Islet precursor cell (in vitro differentiated cells): ENCODE measurements around the gene AP4S1.
"Not testable (repeated sequence)": the region's sequence is repeated elsewhere in the genome, so short reads cannot be mapped to it uniquely, and the experiment has no call there.

Experiments used
- DNase-seq: peaks from one replicate; pipeline ENCODE4 v3.0.0-alpha.2; 2018

The AP4S1 gene, protein sequence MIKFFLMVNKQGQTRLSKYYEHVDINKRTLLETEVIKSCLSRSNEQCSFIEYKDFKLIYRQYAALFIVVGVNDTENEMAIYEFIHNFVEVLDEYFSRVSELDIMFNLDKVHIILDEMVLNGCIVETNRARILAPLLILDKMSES

DNA sequence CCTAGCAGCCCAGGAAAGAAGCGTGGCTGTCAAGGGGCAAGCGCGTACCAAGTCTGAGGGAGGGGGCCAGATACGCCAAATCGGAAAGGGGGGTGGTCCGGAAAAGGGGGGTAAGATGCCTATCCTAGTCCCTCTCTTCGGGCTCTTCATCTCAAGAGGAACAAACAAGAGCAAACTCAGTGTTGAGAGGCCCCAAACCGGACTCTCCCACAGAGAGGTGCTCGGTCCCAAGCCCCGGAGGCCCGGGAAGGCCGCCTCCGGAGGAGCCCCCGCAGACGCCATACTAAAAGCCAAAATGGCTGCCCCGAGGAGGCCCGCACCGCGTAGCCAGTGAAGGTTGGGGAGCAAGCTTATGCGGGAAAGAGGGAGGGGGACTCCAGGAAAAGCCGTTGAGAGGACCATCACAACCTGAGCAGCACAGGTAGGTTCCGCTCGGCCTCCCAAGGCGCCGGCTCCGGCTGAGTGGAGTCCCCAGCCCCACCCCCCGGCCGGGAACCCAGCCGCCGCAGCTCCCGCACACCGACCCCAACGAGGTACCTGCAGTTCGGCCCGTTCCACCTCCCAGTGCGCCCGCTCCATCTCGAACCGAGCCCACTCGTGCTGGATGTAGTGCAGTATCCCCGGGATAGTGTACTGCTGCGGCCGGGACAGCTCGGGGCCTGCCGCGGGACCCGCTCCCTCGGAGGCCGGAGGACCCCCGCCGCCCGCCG is at the start of gene AP4S1:
Gene AP4S1 (plus strand): TSS at position 283 of the 710 bp plus-strand sequence. CDS start 40,548 bp downstream, outside the sequence.
- peak; percentile 69 for DNase-seq

DNA sequence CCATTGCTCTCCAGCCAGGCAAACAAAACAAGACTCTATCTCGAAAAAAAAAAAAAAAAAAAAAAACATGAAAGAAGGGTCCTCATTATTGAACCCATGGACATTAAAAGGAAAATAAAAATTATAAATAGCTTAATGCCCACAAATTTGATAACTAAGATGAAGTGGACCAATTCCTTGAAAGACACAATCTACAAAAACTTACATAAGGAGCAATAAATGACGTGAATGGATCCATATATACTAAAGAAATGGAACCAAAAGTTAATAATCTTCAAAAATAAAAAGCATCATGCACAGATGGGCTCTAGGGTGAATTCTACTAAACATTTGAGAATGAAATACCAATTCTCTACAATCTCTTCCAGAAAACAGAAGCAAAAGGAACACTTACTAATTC is 47.7 kb upstream of the AP4S1 start:
- DNase-seq = no peak

DNA sequence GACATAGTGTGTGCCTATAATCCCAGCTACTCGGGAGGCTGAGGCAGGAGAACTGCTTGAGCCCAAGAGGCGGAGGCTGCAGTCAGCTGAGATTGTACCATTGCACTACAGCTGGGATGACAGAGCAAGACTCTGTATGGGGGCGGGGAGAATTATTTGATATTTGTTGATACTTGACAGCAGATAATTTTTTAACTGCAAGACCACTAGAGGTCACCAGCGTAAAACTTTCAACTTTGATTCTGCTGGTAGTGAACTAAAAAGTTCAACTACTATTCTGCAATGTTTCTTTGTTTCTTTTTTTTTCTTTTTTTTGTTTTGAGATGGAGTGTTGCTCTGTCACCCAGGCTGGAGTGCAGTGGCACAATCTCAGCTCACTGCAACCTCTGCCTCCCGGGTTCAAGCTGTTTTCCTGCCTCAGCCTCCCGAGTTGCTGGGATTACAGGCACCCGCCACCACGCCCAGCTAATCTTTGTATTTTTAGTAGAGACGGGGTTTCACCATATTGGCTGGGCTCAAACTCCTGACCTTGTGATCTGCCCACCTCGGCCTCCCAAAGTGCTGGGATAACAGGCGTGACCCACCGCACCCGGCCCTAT is 45.2 kb upstream of the AP4S1 start:
- DNase-seq = not testable (repeated sequence)

DNA sequence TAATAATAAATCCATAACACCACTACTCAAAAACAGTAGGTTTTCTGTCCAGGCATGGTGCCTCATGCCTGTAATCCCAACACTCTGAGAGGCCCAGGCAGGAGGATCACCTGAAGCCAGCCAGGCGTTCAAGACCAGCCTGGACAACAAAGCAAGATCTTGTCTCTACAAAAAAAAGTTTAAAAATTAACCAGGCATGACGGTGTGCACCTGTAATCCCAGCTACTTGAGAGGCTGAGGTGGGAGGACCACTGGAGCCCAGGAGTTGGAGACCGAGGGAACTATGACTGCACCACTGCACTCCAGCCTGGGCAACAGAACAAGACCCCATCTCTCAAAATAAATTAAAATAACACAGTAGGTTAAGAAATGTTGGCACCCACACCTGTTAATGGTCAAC is 44.5 kb upstream of the AP4S1 start:
- no peak for DNase-seq

DNA sequence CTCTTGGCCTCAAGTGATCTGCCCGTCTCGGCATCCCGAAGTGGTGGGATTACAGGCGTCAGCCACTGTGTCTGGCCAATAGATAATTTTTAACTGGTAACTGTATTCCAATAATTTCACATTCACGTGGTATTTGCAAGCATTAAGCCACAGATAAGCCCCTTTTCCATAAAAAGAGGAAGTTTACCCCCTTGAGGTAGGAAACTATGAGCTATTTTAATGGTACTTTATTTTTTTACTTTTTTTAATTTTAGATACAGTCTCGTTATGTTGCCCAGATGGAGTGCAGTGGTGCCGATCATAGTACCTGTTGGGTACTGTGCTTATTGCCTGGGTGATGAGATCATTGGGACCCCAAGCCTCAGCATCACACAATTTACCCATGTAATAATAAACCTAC is 42.9 kb upstream of the AP4S1 start:
- no peak for DNase-seq

DNA sequence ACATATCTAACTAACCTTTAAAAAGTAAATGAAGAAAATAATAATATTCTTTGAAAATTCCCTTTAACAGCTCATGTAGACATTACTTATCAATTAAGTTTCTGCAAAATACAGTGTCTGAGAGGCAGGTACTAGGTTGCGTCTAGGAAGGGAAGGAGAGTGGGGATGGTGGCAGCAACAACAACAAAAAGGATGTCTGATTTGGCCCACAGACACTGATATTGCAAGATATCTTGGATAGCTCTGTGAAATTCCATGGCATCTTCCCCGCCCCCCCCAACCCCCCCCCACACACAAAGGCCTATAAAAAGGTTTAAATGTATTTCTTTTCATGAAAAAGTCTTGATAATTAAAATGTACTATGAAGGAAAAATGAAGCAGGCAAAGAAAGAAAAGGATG is 41.6 kb upstream of the AP4S1 start:
- DNase-seq = no peak

DNA sequence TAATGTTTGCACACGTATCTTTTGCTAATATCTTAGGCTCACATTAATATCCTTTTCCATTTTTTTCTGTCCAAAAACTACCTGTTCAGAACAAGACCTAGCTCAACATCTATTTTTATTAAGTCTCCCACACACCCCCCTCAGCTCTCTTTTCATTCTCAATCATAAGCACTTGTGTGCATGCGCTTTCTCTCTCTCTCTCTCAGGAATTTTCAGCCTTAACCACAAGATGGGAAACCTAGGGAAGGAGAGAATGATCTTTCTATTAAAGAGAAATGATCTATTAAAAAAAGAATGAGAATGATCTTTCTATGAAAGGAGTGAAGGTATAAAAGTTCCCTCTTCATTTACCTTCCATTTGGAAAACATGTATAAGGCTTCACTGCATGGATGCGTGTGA is 39.7 kb upstream of the AP4S1 start:
- DNase-seq = no peak

DNA sequence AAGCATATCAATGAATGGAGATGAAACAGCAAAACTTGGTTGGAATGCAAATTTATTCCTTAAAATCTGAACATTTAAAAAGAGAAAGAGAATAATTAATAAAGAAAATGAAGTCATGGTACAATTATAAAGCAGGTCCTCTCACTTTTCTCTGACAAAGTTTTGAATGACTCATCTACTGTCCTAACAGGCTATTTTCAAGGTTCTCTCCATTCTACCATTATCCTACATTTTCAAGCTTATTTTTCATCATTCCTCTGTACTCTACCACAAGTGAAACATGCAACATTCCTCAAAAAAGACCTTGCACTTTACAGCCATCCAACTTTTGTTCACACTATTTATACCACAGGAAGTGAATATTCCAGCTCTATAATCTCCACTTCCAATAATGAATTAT is 36.9 kb upstream of the AP4S1 start:
- no peak for DNase-seq

DNA sequence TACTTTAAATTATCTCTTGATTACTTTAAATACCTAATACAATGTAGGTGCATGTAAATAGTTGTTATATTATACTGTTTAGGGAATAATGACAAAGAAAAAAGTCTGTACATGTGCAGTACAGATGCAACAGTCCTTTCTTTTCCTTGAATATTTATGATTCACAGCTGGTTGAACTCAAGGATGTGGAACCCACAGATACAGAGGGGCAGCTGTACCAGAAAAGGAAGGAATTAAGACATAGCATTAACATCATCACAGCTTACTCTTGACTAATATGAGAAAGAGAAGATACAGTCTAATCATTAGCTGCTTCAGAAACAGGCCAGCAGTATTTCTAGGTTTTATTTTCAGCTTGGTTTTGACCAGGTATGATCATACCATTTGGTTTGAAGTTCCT is 34.7 kb upstream of the AP4S1 start:
- DNase-seq = no peak

DNA sequence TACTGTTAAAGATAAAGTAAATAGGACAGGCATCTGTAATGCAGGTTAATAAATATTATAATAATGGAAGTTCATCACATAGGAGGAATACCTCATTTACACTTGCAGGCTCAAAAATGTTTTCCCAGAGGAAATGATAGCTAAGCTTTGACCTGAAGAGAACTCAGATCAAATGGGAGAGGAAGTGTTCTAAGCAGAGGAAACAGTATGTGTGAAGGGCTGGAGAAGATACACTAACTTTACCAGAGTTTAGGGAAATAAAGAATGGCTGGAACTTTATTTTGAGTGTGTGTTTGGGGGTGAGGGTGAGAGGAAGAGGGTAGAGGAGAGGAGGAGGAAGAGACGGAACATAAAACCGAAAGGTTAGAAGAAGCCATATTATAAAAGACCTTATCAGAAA is 34.0 kb upstream of the AP4S1 start:
- DNase-seq = no peak

DNA sequence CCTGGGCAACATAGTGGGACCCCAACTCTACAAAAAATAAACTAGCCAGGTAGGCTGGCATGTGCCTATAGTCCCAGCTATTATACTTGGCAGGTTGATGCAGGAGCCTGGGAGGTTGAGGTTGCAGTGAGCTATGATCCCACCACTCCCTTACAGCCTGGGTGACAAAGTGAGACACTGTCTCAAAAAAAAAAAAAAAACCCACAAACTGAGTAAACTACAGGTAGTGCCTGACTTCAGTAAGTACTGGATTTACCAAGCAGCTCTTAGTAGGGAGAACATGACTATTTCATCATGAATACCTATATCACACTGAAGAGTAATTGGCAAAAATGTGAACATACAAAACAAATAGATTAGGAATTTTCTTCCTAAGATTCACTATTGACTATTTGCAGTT is 32.4 kb upstream of the AP4S1 start:
- DNase-seq = no peak

DNA sequence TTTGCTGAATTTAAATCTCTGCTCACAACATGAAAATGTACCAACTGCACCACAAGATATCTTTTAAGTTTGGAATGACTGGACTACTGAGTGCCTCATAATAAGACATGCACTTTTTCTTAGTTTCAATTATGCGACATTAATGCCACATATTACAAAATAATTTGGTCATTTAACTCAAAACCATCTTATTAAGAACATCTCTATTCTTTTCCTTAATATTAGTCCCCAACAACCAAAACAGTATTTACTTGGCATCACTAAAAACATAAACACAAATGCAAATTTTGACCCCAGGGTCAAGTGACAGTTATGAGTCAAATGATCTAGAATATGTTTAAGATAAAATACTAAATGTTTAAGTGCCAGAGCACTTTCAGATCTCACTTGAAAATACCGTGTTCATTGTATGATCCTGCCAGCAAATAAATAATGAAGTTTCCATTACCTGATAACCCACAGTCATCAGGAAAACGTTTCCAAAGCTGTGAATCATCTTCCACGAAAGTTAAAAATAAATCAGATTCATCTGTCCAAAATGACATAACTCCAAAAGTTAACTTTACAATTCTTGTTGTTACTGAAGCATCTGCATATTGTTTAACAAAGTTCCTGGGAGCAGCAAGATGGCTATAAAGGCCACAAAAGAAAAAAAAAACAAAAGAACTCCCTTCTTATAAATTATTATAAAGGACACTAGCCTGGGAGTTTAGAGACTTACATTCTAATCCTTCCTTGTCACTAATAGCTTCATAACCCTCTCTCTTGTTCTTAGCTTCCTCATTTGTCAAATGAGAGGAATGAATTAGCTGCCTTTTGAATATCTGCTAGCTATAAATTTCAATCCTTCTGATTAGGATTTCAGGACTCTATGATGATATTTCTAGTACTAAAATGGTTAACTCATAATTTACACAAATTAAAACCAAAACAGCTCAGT is 30.5 kb upstream of the AP4S1 start:
- DNase-seq = no peak

DNA sequence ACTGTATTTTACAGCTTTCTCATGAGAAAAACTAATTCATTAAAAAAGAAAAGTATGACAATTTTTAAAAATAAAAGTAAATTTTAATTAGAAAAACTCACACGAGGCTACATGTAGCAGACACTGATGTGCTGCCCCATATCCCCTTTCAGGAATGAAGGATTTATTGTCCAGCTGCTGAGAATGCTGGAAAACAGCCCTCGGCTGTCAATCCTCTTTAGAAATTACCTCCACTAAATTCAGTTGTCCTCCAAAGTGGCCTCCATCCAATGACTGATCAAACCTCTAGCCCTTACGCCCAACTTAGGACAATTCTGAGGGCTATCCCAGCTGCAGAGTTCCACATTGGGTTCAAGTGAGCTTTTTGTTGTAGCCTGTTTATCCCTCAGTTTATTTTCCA is 29.8 kb upstream of the AP4S1 start:
- DNase-seq = no peak

DNA sequence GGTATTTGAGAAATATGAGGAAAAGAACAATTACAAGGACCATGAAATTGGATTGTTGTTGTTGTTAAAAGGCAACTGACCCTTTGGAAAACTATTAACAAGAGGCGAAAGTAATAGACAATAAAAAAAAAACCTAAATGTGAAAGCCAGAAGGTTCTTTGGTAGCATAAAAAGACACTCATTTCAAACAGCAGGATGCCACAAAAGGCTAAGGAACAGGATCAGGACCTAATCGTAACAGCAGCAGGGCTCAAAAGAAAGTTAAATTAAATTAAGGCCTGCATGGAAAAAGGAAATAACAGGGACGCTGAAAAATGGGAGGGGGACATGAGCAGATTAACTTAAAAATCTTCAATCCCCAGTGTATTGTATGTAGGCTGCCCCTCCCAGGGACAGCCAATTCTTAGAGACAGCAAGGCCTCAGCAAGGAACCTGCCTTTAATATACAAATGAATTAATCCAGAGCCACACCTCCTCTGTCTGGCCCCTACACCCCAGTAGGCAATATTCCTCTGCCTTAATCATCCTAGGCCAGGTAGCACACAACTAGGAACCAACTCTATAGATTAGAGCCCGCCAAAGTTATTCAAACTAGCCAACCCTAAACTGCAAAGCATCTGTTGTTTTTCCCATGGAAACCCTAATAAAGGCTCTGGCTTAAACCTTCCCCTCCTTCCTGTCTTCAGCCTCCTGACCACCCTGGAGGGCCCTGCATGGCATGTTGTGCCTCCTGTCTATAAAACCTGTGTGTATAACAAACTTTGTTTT is 28.4 kb upstream of the AP4S1 start:
- DNase-seq = no peak

DNA sequence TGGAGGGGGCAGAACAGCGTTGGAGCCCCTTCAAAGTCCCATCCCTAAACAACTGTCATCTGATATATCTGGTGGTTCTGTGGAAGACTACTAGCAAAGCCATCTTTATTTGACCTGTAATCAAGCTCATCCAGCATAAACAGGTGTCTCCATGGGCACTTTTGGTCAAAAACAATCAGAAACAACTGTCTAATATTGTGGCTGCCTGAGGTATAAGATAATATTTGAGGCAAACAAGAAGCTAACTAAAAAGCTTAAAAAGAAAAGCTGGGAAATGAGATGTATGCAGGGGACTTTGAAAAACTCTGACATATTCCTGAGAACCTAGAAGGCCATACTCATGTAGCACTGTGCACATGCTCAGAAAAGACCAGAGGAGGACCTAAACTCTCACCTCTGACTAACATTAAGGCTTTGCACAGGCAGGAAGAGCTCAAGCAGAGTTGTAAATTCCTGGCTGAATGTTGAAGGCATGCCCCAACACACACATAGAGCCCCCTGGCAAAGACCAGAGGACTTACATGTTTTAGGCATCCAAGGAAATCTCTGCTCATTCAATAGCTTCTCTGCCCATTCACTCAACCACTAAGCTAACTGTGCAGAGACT is 27.2 kb upstream of the AP4S1 start:
- DNase-seq = no peak

DNA sequence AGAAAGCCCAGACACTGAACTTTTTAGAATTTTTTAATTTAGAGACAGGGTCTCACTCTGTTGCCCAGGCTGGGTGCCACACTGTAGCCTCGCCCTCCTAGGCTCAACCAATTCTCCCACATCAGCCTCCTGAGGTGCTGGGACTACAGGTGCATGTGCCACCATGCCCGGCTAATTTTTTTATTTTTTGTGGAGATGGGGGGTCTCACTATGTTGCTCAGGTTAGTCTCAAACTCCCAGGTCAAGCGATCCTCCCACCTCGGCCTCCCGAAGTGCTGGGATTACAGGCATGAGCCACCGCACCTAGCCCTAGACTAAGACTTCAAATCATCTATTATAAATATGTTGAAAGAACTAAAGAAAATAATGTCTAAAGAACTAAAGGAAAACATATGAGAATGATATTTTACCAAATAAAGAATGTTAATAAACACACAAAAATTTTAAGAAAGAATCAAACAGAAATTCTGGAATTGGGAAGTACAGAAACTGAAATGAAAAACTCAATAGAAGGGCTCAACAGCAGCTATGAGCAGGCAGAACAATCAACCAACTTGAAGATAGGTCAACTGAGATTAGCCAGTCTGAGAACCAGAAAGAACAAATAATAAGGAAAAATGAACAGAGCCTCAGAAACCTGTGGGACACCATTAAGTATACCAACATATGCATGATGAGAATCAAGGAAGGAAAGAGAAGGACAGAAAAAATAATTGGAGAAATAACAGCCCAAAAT is 26.2 kb upstream of the AP4S1 start:
- DNase-seq = no peak

DNA sequence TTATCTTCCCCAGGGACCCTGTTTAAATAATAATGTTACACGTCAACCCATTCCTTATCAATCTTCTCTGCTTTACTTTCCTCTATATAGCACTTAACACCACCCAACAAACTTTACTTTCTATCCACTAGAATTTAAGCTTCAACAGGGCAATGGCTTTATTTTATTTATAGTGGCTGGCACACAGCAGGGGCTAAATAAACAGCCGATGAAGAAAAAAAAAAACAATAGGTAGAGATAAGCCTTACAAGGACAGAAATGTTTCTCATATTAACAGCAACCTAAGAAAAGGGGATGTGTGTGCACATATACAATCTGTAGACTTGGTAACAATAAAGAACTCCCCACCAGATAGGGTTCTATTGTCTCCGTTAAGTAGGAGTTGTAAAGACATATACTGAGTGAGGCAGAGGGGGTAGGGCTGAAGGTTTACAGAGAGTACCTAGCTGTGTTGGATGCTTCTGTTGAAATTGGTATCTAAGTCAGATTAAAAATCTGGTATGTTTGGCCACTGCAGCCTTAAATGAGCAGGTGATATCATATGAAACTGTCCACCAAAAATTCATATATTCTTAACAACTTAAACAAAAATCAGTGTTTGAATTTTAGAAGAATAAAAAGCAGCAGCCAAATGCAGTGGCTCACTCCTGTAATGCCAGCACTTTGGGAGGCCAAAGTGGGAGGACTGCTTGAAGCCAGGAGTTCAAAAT is 24.7 kb upstream of the AP4S1 start:
- DNase-seq = no peak

DNA sequence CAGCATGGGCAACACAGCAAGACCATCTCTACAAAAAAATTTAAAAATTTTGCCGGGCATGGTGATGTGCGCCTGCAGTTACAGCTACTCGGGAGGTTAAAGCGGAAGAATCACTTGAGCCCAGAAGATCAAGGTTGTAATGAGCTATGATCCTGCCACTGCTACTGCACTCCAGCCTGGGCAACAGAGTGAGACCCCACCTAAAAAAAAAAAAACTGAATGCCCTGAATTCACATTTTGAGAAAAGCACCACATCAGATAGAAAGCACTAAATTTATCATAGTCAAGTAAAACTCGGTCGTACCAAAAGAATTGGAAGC is 24.1 kb upstream of the AP4S1 start:
- DNase-seq = no peak

DNA sequence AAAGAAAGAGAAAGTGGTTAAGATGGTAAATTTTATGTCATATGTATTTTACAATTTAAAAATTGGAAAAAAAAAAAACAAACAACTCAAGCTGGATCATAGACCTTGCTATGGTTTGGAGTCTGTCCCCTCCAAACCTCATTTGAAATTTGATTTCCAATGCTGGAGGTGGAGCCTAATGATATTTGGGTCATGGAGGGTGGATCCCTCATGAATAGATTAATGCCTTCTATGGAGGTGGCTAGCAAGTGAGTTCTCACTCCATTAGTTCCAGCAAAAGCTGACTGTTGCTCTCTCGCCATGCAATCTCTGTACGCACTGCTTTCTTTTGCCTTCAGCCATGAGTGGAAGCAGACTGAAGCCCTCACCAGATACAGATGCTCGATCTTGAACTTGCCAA is 22.2 kb upstream of the AP4S1 start:
- DNase-seq = no peak

DNA sequence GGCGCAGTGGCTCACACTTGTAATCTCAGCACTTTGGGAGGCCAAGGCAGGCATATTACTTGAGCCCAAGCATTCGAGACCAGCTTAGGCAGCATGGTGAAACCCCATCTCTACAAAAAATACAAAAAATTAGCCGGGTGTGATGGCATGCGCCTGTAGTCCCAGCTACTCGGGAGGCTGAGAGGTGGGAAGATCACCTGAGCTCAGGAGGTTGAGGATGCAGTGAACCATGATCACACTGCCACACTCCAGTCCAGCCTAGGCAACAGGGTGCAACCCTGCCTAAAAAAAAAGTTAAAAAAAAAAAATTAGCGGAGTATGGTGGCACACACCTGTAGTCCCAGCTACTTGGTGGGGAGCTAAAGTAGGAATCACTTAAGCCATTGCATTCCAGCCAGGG is 21.4 kb upstream of the AP4S1 start:
- not testable (repeated sequence) for DNase-seq

DNA sequence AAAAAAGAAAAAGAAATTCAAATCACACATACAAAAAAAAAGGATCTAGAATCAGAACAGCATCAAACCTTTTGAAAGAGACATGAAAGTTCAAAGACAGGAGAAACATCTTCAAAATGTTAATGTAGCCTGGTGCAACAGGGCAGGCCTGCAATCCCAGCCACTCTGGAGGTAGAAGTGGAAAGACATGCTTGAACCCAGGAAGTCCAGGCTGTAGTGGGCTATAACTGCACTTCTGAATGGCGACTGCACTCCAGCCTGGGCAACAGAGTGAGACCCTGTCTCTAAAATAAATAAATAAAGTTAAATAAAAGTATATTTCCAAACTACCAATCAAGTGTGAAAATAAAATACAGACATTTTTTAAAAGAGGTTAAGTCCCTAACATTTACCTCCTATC is 18.7 kb upstream of the AP4S1 start:
- no peak for DNase-seq
